ENCODE results near the gene PAPLN. TPM values are rescaled to one million over a fixed set of nuclear protein-coding genes. Genes with fewer than 3 reads are reported as not detected.

PAPLN gene
- total RNA-seq, 1 experiment from 2014 or later, result 9.6 TPM

DNA sequence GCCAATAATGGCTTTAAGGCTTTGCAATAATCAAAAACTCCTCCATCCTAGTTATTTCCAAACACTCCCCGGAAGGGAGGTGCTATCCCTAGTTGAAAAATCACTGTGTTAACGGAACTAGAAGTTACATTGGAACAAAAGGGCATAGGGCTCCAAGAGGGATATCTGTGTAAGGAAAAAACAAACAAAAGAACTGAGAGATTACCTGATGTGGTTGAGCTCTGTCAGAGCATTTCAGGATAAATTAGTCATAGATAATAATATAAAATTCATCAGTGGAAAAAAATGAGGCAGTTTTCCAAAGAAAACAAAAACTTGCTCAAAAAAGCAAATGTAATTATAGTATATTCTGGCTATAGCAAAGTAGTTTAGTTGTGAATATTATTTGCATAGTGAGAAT, 27.4 kb upstream of the PAPLN start:
- H3K9me2 ChIP-seq (ENCODE audit: insufficient read depth), result no peaks in the 10 kb centered on the region
- no peak overlapping the region for H3K4me3 ChIP-seq (replicated peaks in 1 of 2; ENCODE audit: low read depth in 1 of 2, low read length in 2 of 2)
- intact Hi-C loops (cut with micrococcal nuclease), result no loop called here
- H3K9ac ChIP-seq (ENCODE audit: low read length), result no peak overlapping the region
- ChIA-PET CTCF (no interaction called here), POLR2A (no interaction called here), RAD21 (ENCODE audit: low non-redundant PET in 1 of 2, low total read pairs in 2 of 2, uncharacterized antibody in 2 of 2, unreplicated experiment in 2 of 2) (no interaction called here)
- no peaks in the 10 kb centered on the region for H3K4me1 ChIP-seq (ENCODE audit: control insufficient read depth in 1 of 2, insufficient read depth in 2 of 2, low read length in 2 of 2)
- H3K9me3 ChIP-seq (ENCODE audit: control insufficient read depth in 1 of 2, insufficient read depth in 1 of 2, low read depth in 1 of 2, low read length in 2 of 2), result peaks cover 3% of the 10 kb centered on the region in 2 experiments; a peak in 2 of 4 replicates
- TF ChIP-seq ZFX (IDR thresholded peaks at IDR 0.05) (no peak), JUND (IDR thresholded peaks at IDR 0.05) (no peak), FOSL1 (IDR thresholded peaks at IDR 0.05; ENCODE audit: low read depth) (no peak), EGR1 (IDR thresholded peaks at IDR 0.05; ENCODE audit: low read depth) (no peak), TCF7L2 (IDR thresholded peaks at IDR 0.05; ENCODE audit: borderline replicate concordance, extremely low read depth, insufficient read depth, insufficient read length) (no peak), POLR2AphosphoS5 (IDR thresholded peaks at IDR 0.05; ENCODE audit: low read depth, low read length) (no peak), RAD21 (IDR thresholded peaks at IDR 0.05; ENCODE audit: low read depth) (no peak), CEBPB (IDR thresholded peaks at IDR 0.05; ENCODE audit: low read depth) (no peak), CBX3 (IDR thresholded peaks at IDR 0.05; ENCODE audit: low read depth) (no peak)
- TF ChIP-seq, protein P1, sequence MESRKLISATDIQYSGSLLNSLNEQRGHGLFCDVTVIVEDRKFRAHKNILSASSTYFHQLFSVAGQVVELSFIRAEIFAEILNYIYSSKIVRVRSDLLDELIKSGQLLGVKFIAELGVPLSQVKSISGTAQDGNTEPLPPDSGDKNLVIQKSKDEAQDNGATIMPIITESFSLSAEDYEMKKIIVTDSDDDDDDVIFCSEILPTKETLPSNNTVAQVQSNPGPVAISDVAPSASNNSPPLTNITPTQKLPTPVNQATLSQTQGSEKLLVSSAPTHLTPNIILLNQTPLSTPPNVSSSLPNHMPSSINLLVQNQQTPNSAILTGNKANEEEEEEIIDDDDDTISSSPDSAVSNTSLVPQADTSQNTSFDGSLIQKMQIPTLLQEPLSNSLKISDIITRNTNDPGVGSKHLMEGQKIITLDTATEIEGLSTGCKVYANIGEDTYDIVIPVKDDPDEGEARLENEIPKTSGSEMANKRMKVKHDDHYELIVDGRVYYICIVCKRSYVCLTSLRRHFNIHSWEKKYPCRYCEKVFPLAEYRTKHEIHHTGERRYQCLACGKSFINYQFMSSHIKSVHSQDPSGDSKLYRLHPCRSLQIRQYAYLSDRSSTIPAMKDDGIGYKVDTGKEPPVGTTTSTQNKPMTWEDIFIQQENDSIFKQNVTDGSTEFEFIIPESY (IDR thresholded peaks at IDR 0.05; ENCODE audit: extremely low read depth, insufficient replicate concordance, low read length), result no peak
- TF ChIP-seq, protein P2, sequence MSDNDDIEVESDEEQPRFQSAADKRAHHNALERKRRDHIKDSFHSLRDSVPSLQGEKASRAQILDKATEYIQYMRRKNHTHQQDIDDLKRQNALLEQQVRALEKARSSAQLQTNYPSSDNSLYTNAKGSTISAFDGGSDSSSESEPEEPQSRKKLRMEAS (IDR thresholded peaks at IDR 0.05), result no peak
- TF ChIP-seq, protein P3, sequence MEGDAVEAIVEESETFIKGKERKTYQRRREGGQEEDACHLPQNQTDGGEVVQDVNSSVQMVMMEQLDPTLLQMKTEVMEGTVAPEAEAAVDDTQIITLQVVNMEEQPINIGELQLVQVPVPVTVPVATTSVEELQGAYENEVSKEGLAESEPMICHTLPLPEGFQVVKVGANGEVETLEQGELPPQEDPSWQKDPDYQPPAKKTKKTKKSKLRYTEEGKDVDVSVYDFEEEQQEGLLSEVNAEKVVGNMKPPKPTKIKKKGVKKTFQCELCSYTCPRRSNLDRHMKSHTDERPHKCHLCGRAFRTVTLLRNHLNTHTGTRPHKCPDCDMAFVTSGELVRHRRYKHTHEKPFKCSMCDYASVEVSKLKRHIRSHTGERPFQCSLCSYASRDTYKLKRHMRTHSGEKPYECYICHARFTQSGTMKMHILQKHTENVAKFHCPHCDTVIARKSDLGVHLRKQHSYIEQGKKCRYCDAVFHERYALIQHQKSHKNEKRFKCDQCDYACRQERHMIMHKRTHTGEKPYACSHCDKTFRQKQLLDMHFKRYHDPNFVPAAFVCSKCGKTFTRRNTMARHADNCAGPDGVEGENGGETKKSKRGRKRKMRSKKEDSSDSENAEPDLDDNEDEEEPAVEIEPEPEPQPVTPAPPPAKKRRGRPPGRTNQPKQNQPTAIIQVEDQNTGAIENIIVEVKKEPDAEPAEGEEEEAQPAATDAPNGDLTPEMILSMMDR (IDR thresholded peaks at IDR 0.05 in 2 of 3, conservative IDR thresholded peaks at IDR 0.05 in 1 of 3; ENCODE audit: borderline replicate concordance in 1 of 3, insufficient read depth in 1 of 3, low read depth in 2 of 3, low read length in 2 of 3), result no peak
- TF ChIP-seq, protein P4, sequence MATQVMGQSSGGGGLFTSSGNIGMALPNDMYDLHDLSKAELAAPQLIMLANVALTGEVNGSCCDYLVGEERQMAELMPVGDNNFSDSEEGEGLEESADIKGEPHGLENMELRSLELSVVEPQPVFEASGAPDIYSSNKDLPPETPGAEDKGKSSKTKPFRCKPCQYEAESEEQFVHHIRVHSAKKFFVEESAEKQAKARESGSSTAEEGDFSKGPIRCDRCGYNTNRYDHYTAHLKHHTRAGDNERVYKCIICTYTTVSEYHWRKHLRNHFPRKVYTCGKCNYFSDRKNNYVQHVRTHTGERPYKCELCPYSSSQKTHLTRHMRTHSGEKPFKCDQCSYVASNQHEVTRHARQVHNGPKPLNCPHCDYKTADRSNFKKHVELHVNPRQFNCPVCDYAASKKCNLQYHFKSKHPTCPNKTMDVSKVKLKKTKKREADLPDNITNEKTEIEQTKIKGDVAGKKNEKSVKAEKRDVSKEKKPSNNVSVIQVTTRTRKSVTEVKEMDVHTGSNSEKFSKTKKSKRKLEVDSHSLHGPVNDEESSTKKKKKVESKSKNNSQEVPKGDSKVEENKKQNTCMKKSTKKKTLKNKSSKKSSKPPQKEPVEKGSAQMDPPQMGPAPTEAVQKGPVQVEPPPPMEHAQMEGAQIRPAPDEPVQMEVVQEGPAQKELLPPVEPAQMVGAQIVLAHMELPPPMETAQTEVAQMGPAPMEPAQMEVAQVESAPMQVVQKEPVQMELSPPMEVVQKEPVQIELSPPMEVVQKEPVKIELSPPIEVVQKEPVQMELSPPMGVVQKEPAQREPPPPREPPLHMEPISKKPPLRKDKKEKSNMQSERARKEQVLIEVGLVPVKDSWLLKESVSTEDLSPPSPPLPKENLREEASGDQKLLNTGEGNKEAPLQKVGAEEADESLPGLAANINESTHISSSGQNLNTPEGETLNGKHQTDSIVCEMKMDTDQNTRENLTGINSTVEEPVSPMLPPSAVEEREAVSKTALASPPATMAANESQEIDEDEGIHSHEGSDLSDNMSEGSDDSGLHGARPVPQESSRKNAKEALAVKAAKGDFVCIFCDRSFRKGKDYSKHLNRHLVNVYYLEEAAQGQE (IDR thresholded peaks at IDR 0.05; ENCODE audit: low read depth), result no peak
- no peaks in the 10 kb centered on the region for H3K79me2 ChIP-seq (ENCODE audit: insufficient read depth, low read length)
- peaks cover 22 to 26% of the 10 kb centered on the region in 2 experiments for H3K36me3 ChIP-seq (ENCODE audit: control insufficient read depth in 1 of 2, insufficient read depth in 2 of 2, low read length in 2 of 2)
- no peak for ATAC-seq
- H2AFZ ChIP-seq (ENCODE audit: low read depth, low read length, poor library complexity, severe bottlenecking), result no peak overlapping the region
- DNase-seq (ENCODE audit: low read depth, low spot score), result no peak
- no peak overlapping the region for H3K27ac ChIP-seq (ENCODE audit: low read depth, low read length)
- H3K27me3 ChIP-seq (ENCODE audit: insufficient read depth, low read length), result no peaks in the 10 kb centered on the region
- no TSS peak for BruUV-seq (replicated peaks)
- H3K4me2 ChIP-seq (ENCODE audit: low read length), result no peak overlapping the region
- no peaks in the 10 kb centered on the region for H4K20me1 ChIP-seq (ENCODE audit: insufficient read depth)
